ENCODE measurements around the gene PACSIN2.

Gene PACSIN2

DNA sequence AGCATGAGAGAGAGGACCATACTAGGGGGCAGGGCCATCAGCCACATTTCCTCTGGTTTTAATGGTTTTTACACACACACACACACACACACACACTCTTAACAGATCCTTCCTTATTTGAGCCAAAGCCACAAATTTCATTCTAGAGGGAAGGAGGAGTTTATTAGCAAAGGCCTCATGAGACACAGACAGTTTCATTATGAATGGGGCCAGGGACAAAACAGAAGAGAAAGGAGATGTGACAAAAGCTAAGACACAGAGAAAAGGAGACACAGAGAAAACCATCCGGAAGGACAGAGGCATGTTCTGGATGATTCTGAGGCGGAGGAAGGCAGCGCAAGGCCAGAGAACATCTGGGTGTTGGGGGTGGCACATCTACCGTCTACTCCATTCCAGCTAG lies 125.6 kb downstream of the PACSIN2 start:
- TF ChIP-seq, protein P1, sequence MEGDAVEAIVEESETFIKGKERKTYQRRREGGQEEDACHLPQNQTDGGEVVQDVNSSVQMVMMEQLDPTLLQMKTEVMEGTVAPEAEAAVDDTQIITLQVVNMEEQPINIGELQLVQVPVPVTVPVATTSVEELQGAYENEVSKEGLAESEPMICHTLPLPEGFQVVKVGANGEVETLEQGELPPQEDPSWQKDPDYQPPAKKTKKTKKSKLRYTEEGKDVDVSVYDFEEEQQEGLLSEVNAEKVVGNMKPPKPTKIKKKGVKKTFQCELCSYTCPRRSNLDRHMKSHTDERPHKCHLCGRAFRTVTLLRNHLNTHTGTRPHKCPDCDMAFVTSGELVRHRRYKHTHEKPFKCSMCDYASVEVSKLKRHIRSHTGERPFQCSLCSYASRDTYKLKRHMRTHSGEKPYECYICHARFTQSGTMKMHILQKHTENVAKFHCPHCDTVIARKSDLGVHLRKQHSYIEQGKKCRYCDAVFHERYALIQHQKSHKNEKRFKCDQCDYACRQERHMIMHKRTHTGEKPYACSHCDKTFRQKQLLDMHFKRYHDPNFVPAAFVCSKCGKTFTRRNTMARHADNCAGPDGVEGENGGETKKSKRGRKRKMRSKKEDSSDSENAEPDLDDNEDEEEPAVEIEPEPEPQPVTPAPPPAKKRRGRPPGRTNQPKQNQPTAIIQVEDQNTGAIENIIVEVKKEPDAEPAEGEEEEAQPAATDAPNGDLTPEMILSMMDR (IDR thresholded peaks at IDR 0.05; ENCODE audit: low read depth, low read length) = no peak
- no peak for DNase-seq (ENCODE audit: extremely low read depth, low read depth)

DNA sequence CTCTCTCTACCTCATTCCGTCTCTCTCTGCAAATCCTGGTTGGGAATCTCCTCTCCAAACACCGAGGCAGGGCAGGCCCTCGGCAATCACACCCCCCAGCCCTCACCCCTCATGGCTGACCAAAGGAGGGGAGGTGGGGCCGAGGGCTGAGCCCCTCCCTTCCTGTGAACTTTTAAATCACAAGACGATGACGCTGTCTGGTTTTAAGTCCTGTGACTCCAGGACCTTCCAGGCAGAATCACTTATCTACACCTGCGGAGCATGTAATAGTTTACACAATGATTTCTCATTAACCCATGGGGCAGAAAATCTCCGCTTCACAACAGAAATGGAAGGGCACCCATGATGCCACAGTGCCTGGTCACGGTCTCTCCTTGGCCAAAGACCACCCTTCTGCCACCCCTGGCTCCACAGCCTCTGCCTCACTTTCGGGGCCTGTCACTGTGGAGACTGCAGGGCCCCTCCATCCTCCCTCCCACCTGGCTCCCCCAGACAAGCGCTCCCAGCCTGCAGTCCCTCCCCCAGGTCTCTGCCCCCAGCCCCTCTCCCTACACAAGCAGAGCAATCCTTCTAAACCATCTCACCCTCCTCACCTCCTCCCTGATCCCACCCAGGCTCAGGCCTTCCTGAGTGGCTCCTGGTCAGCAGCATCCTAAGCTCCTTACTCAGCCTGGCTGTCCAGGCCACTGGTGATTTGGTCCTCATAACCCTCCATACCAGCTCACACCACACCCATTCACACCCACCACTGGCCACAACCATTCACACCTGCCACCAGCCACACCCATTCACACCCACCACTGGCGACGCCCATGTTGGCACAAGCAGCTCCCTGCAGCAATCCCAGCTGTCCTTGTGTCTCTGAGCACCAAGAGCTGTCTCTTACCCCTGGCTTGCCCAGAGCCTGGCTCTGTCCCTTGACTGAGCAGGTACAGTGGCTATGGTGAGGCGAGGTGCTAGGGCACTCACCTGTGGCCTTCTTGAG lies 127.1 kb downstream of the PACSIN2 start:
- TF ChIP-seq, protein P1 (IDR thresholded peaks at IDR 0.05; ENCODE audit: low read depth, low read length) = no peak
- no peak for DNase-seq (ENCODE audit: extremely low read depth, low read depth)

DNA sequence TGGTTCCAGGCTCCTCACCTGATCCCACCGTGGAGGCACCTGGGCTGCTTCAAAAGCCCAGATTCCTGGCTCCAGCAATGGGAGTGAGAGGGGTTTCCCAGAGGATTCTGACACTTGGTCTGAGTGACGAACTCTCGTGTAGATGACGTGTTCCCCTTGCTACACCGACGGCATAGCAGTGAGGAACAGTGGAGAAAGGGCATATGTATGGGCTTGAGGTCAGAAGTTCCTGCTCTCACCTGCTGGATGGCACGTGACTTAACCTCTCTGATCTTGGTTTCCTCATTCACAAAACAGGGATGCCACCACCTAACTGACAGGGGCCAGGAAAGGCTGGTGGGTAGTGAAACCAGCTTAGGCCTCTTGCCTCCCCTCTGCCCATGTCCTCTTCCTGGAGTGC lies 127.8 kb downstream of the PACSIN2 start:
- TF ChIP-seq, protein P1 (IDR thresholded peaks at IDR 0.05; ENCODE audit: low read depth, low read length) = no peak
- no peak for DNase-seq (ENCODE audit: extremely low read depth, low read depth)

DNA sequence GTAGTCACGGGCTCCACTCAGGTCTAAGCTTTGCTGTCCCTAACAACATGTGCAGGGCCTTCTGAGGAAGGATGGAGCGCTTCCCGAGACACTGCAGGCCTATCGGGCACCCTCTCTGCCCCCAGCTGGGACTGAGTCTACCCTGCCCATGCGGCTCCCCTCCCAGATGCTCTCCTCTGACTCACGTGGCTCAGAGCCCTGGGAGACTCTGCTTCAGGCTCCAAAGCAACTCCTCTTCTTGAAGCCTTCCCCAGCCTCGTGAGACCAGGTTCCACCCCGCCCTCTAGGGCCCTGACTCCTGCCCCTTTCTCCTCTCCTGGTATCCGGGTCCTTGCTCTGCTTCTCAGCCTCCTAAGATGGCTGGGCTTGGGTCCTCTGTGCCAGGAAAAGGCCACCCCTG lies 129.5 kb downstream of the PACSIN2 start:
- DNase-seq (ENCODE audit: extremely low read depth, low read depth) = no peak

DNA sequence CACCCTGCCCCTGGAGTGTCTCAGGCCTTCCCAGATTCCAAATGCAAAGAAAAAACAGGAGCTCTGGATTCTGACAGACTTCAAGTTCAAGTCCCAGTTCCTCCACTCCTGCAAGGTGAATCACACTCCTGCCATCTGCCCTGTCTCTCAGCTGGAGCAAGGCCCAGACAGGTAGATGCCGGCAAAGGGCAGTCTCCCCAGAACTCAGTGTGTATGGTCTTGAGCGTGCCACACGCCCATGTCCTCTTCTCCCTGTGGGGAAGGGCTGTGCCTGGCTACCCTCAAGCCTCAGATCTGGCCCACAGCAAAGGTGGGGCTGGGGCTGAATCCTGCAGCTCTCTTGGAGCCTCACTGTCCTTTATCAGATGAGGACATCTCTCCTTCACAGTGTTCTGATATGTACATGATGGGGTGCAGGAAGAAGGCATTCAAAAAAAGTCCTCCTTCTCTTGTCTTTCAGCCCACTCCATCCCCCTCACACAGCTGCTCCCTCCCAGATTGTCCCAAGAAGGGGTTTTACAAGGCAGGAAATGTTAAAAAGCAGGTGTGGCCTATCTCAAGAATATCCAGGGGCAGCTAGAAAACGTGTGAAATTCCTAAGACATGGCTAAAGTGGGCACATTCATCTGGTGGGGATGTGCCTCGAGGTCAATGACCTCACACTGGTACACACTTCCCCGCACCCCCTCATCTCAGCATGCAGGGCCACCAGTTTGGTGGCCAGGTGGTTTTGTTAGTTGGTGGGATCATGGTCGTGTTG lies 130.2 kb downstream of the PACSIN2 start:
- no peak for DNase-seq (ENCODE audit: extremely low read depth, low read depth)
- TF ChIP-seq, protein P1 (IDR thresholded peaks at IDR 0.05; ENCODE audit: low read depth, low read length) = no peak

More for the DNA sequence above, 129.5 kb downstream of the PACSIN2 start:
- TF ChIP-seq, protein P1 (IDR thresholded peaks at IDR 0.05; ENCODE audit: low read depth, low read length) = no peak

DNA sequence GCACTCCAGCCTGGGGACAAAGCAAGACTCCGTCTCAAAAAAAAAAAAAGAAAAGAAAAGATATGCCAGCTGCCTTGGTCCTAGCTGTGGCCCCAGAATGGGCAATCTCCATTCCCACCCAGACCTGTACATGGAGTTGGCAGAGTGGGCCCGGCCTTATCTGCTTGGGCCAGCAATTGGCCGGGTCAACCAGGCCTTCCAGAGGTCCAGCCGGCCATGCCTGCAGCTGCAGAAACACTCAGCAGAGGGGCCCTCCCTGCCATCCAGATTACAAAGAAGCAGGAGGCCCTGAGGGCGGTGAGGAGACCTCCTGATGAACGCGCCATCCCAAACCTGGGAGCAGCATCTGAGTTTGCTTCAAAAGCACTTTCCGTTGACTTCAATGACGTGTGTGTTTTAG lies 131.0 kb downstream of the PACSIN2 start:
- TF ChIP-seq, protein P1 (IDR thresholded peaks at IDR 0.05; ENCODE audit: low read depth, low read length) = no peak
- DNase-seq (ENCODE audit: extremely low read depth, low read depth) = no peak

DNA sequence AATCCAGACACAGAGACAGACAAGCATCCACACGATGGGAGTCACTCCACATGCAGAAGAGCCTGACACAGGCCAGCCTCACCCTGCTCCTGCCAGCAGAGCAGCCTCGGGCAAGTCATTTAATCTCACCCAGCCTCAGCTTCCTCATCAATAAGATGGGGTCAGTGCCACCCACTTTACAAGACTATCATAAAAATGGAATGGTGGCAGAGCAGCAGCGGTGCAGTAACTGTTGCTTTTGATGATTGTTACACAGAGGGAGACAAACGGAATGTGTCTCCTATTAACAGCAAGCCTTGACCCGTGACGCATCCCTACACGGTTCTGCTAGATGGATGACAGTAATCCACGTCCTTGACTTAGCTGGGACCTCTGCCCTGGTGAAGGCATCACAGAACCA lies 131.8 kb downstream of the PACSIN2 start:
- TF ChIP-seq, protein P1 (IDR thresholded peaks at IDR 0.05; ENCODE audit: low read depth, low read length) = no peak
- no peak for DNase-seq (ENCODE audit: extremely low read depth, low read depth)
